Neural crest cell (in vitro differentiated cells): ENCODE data around the gene EFCAB12. TPM values are rescaled to one million over a fixed set of nuclear protein-coding genes. Genes with fewer than 3 reads are reported as not detected.

Experiments used
- DNase-seq: peaks from one replicate; pipeline ENCODE4 v3.0.0; 2021; ENCODE audit warnings: low read depth, mixed read lengths, low spot score
- H3K27ac Mint-ChIP-seq: one replicate; pipeline ENCODE4 v1.8.0; 2021; ENCODE audit warnings: mild to moderate bottlenecking, mixed read lengths; ENCODE audit not compliant: unreplicated experiment
- H3K27me3 Mint-ChIP-seq: 2 replicates; pipeline ENCODE4 v1.8.0; 2021; ENCODE audit warnings: low read depth, mild to moderate bottlenecking, mixed read lengths
- H3K36me3 Mint-ChIP-seq: 2 replicates; pipeline ENCODE4 v1.8.0; 2021; ENCODE audit warnings: low read depth, mild to moderate bottlenecking, mixed read lengths
- H3K4me1 Mint-ChIP-seq: 2 replicates; pipeline ENCODE4 v1.8.0; 2021; ENCODE audit warnings: mixed read lengths
- H3K4me3 Mint-ChIP-seq: one replicate; pipeline ENCODE4 v1.8.0; 2021; ENCODE audit warnings: mild to moderate bottlenecking, mixed read lengths
- H3K9me3 Mint-ChIP-seq: 2 replicates; pipeline ENCODE4 v1.8.0; 2021; ENCODE audit warnings: mixed read lengths
- total RNA-seq: library from RNA; stranded (reverse); gene quantifications from 2 replicates; pipeline ENCODE4 v1.2.1, GENCODE V29; 2021
- TF ChIP-seq, protein P1 (sequence below): fragments of 200-600 bp; sonication (generic); conservative IDR thresholded peaks from 2 replicates; pipeline ENCODE4 v1.5.0; 2021; ENCODE audit warnings: antibody characterized with exemption, mild to moderate bottlenecking

EFCAB12 gene
- total RNA-seq, 1 donor from 2014 or later = 3.1 TPM

DNA sequence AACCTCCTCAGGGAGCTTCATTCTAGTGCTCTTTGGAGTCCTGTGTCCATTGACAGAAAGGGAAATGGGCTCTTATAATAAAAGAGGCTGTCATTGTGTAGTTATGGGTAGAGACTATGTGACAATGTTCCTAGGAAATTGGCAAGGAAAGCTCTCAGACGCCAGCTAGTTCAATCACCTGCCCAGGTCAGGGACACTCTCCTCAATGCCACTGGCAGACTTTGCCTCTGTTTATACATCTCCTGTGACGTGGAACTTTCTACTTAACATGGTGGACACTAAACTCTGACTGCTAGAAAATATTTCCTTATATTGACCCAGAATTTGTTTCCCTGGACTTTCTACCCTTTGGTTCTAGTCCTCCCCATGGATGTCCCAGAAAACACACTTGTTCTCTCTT is 2.8 kb downstream of the EFCAB12 start:
- Mint-ChIP-seq H3K4me3 (peak overlapping the region; percentile 16), H3K27ac (no peak overlapping the region), H3K4me1 (peaks cover 49% of the 10 kb centered on the region), H3K27me3 (peaks cover 6% of the 10 kb centered on the region), H3K36me3 (peaks cover 6% of the 10 kb centered on the region), H3K9me3 (no peaks in the 10 kb centered on the region)
- TF ChIP-seq, protein P1, sequence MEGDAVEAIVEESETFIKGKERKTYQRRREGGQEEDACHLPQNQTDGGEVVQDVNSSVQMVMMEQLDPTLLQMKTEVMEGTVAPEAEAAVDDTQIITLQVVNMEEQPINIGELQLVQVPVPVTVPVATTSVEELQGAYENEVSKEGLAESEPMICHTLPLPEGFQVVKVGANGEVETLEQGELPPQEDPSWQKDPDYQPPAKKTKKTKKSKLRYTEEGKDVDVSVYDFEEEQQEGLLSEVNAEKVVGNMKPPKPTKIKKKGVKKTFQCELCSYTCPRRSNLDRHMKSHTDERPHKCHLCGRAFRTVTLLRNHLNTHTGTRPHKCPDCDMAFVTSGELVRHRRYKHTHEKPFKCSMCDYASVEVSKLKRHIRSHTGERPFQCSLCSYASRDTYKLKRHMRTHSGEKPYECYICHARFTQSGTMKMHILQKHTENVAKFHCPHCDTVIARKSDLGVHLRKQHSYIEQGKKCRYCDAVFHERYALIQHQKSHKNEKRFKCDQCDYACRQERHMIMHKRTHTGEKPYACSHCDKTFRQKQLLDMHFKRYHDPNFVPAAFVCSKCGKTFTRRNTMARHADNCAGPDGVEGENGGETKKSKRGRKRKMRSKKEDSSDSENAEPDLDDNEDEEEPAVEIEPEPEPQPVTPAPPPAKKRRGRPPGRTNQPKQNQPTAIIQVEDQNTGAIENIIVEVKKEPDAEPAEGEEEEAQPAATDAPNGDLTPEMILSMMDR = no peak
- DNase-seq = no peak

DNA sequence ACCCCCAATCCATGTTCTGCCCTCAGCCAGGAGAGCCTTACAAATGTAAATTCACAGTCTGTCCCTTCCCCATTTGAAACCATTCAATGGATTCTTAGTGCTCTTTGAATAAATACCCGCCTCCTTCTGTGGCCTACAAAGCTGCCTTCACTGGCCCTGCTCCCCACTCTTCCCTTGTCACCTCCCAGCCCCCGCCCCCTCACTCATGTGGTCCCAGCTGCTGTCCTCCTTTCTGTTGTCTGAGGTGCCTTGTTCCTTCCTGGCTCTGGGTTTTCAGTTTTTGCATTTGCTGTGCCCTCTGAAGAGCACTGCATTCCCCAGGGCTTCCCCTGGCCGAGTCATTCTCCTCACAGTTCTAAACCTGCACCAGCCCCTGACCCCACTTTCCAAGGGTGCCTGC is 3.2 kb downstream of the EFCAB12 start:
- H3K4me1 Mint-ChIP-seq = peaks cover 49% of the 10 kb centered on the region
- H3K27ac Mint-ChIP-seq = peak overlapping the region; percentile 57
- DNase-seq = no peak

DNA sequence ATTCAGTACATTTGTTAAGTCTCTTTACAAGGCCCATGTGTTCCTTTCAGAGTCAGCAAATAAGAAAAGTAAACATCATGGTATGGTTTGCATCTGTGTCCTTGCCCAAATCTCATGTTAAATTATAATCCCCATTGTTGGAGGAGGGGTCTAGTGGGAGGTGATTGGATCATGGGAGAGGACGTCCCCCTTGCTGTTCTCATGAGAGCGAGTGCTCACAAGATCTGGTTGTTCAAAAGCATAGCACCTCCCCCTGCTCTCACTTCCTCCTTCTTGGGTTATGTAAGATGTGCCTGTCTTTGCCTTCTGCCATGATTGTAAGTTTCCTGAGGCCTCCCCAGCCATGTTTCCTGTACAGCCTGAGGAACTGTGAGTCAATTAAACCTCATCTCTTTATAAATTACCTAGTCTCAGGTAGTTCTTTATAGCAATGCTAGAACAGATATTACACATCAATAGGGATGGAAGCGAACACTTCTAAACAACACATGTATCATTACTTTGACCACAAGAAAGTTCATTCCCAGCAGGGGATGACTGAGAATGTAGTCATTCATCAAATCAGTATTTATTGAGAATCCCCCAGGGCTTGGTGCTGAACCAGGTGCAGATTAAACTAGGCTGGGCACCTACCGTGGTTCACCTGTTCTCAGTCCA is 4.1 kb downstream of the EFCAB12 start:
- no peaks in the 10 kb centered on the region for H3K9me3 Mint-ChIP-seq
- peak overlapping the region; percentile 70 for H3K27ac Mint-ChIP-seq
- no peak overlapping the region for H3K4me3 Mint-ChIP-seq
- TF ChIP-seq, protein P1 = no peak
- peaks cover 48% of the 10 kb centered on the region for H3K4me1 Mint-ChIP-seq
- no peak for DNase-seq
- H3K36me3 Mint-ChIP-seq = peaks cover 6% of the 10 kb centered on the region
- peaks cover 6% of the 10 kb centered on the region for H3K27me3 Mint-ChIP-seq

More for the DNA sequence above, 3.2 kb downstream of the EFCAB12 start:
- Mint-ChIP-seq H3K4me3 (peak overlapping the region; percentile 29), H3K36me3 (peaks cover 6% of the 10 kb centered on the region), H3K27me3 (peaks cover 6% of the 10 kb centered on the region), H3K9me3 (no peaks in the 10 kb centered on the region)
- TF ChIP-seq, protein P1 = no peak

DNA sequence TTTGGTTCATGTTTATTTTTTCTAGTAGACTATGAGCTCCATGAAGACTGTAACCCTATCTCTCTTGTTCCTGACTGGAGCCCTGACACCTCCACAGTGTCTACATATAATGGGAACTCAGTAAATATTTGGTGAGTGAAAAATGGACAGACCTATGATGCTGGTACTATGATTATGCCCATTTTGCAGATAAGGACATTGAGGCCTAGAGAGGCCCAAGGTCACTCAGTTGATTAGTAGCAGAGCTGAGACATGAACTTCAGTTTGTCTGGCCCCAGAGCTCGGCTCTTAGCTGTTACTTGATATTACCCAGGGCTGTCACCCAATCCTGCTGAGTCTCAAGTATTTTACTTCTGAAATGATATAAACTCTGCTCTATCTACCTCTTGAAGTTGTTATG is 5.5 kb downstream of the EFCAB12 start:
- TF ChIP-seq, protein P1 = no peak
- Mint-ChIP-seq H3K4me3 (no peak overlapping the region), H3K4me1 (peaks cover 44% of the 10 kb centered on the region), H3K9me3 (no peaks in the 10 kb centered on the region), H3K27ac (no peak overlapping the region), H3K27me3 (peaks cover 4% of the 10 kb centered on the region), H3K36me3 (peaks cover 2% of the 10 kb centered on the region)
- DNase-seq = no peak

DNA sequence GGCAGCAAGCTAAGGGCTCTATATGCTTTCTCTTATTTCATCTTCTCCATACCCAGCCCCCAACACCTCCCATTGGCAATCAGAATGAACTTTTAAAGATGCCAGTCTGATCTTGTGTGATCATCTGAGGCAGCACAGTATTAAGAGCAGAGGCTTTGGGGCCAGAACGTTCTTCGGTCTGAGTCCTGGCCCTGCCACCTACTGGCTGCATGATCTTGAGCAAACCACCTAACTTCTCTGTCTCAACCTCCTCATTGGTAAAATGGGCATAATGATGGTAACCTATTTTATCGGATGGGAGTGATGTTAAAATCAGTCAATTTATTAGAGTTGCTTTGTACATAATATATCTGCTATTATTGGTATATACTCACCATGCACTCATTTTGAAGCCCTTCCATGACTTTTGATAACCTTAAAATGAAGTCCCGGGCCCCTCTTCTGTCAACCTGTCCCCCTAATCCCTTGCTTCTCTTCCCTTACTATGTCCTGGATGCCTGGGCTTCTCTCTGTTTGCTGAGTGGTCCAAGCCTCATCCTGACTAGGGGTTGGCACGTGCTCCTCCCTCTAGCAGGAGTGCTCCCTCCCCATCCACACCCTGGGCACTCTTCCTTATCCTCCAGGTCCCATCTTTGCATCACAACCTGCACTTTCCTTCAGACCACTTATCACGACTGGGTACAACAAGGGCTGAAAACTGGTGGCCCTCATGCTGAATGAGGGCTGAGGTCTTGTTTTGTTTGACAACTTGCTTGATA is 6.3 kb downstream of the EFCAB12 start:
- Mint-ChIP-seq H3K9me3 (no peaks in the 10 kb centered on the region), H3K27me3 (peaks cover under 1% of the 10 kb centered on the region), H3K4me3 (no peak overlapping the region), H3K36me3 (peaks cover 2% of the 10 kb centered on the region), H3K4me1 (peaks cover 40% of the 10 kb centered on the region), H3K27ac (no peak overlapping the region)
- TF ChIP-seq, protein P1 = no peak
- no peak for DNase-seq
